Chondrocyte (in vitro differentiated cells): ENCODE measurements around the gene TMEM121. TPM values are rescaled to one million over a fixed set of nuclear protein-coding genes. Genes with fewer than 3 reads are reported as not detected.

Experiments
- DNase-seq: peaks from one replicate; pipeline ENCODE4 v3.0.0; 2021; ENCODE audit warnings: mixed read lengths, low spot score
- H3K27ac Mint-ChIP-seq: one replicate; pipeline ENCODE4 v1.8.0; 2021; ENCODE audit warnings: mild to moderate bottlenecking, moderate library complexity, mixed read lengths; ENCODE audit not compliant: unreplicated experiment
- H3K27me3 Mint-ChIP-seq: 2 replicates; pipeline ENCODE4 v1.8.0; 2021; ENCODE audit warnings: low read depth, mixed read lengths
- H3K36me3 Mint-ChIP-seq: 2 replicates; pipeline ENCODE4 v1.8.0; 2021; ENCODE audit warnings: low read depth, mixed read lengths
- H3K4me1 Mint-ChIP-seq: 2 replicates; pipeline ENCODE4 v1.8.0; 2021; ENCODE audit warnings: low read depth, mild to moderate bottlenecking, mixed read lengths
- H3K4me3 Mint-ChIP-seq: one replicate; pipeline ENCODE4 v1.8.0; 2021; ENCODE audit warnings: mild to moderate bottlenecking, moderate library complexity, mixed read lengths; ENCODE audit not compliant: unreplicated experiment
- H3K9me3 Mint-ChIP-seq: 2 replicates; pipeline ENCODE4 v1.8.0; 2021; ENCODE audit warnings: low read depth, mixed read lengths
- CTCF ChIP-seq: fragments of 200-600 bp; sonication (generic); IDR thresholded peaks from 2 replicates; pipeline ENCODE4 v1.5.0; 2021; ENCODE audit warnings: antibody characterized with exemption, mild to moderate bottlenecking, moderate library complexity
- total RNA-seq: library from RNA; stranded (reverse); gene quantifications from 3 replicates; pipeline ENCODE4 v1.2.1, GENCODE V29; 2021

The TMEM121 gene
- total RNA-seq, 1 donor from 2014 or later: 6.0 TPM

DNA sequence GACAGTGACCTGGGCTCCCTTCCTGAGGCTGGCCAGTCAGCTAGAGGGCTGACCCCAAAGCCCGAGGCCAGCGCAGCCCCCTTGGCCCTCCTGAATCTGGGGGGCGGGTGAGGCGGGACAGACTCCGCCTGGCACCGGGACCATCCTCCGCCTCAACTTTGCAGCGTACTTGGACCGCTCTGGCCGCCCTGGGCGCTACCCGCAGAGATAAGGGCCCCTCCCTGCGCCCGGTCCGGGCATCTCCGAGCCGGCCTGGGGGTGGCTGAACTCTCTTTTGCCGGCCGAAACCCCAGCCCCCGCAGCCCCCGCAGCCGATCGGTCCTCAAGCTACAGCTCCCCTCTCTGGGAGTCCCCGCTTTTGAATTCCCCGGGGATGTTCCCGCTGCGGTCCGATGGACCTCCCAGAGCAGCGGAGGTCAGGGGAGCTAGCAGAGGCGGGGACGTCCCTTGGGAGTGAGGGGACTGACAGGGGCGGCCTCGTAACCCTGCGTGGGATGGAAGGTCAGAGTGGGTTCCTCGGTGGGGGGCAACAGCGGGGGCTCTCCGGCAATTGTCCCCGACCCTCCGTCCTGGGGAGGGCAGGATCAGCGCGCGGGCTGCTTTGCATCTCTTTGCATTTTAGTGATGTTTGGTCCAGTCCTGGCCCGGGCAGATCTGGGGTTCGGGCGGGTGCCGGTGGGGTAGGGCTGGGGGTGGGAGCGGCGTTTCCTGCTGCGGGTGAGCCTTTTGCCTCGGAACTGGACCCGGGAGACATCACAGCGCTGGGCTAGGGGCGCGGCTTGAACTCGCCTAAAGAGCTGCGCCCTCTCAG, 40.0 kb upstream of the TMEM121 start, which contains the start of gene CRIP1:
CRIP1 (plus strand) TSS at position 724 of the 811 bp plus-strand sequence. CDS start 374 bp downstream, outside the sequence.
- Mint-ChIP-seq H3K27ac (no peak within 1 kb of the TSS), H3K4me3 (peak within 1 kb of the TSS; percentile 54), H3K4me1 (peaks cover 49% of the 10 kb centered on the region), H3K36me3 (no peaks in the 10 kb centered on the region), H3K9me3 (no peaks in the 10 kb centered on the region), H3K27me3 (no peaks in the 10 kb centered on the region)
- TF ChIP-seq CTCF: no peak
- DNase-seq: no peak

- Mint-ChIP-seq H3K27me3 (no peaks in the 10 kb centered on the region), H3K9me3 (no peaks in the 10 kb centered on the region), H3K4me3 (peak overlapping the region; percentile 28), H3K4me1 (peaks cover 47% of the 10 kb centered on the region), H3K36me3 (no peaks in the 10 kb centered on the region), H3K27ac (no peak overlapping the region)
- no peak for TF ChIP-seq CTCF
- DNase-seq: no peak
Observed at GRCh38 chr14:105486974-105487448, 39.4 kb upstream of the TMEM121 start.

GRCh38 chr14:105487449-105487985, 38.9 kb upstream of the TMEM121 start:
- Mint-ChIP-seq H3K4me3 (peak overlapping the region; percentile 54), H3K36me3 (no peaks in the 10 kb centered on the region), H3K4me1 (peaks cover 42% of the 10 kb centered on the region), H3K9me3 (no peaks in the 10 kb centered on the region), H3K27ac (no peak overlapping the region), H3K27me3 (no peaks in the 10 kb centered on the region)
- no peak for DNase-seq
- no peak for TF ChIP-seq CTCF

DNA sequence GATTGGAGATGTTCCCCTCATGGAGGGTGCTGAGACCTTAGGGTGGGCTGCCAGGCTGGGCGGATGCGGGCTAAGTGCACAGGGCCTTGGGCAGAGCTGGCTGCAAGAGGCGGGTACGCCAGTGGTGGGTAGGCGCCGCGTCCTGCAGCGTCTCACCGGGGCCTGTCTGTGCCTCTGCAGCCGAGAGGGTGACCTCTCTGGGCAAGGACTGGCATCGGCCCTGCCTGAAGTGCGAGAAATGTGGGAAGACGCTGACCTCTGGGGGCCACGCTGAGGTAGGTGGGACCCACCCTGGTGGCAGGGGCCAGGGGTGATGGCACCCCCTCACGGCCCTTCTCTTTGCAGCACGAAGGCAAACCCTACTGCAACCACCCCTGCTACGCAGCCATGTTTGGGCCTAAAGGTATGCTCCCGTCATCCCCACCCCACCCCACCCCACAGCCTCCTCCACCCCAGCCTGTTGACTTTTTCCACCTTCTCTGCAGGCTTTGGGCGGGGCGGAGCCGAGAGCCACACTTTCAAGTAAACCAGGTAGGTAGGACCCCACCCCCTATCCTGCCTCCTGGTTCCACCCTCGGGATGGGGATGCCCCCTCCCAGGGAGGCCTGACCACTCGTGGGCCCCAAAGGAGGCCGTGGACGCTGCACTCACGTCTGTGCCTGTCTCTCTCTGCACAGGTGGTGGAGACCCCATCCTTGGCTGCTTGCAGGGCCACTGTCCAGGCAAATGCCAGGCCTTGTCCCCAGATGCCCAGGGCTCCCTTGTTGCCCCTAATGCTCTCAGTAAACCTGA, 38.2 kb upstream of the TMEM121 start:
- no peaks in the 10 kb centered on the region for H3K27me3 Mint-ChIP-seq
- no peak for DNase-seq
- H3K4me1 Mint-ChIP-seq: peaks cover 36% of the 10 kb centered on the region
- H3K36me3 Mint-ChIP-seq: no peaks in the 10 kb centered on the region
- no peak for TF ChIP-seq CTCF
- peak overlapping the region; percentile 69 for H3K4me3 Mint-ChIP-seq
- no peaks in the 10 kb centered on the region for H3K9me3 Mint-ChIP-seq
- H3K27ac Mint-ChIP-seq: peak overlapping the region; percentile 32
